Right kidney (tissue), 9 donors: ENCODE data around the gene KRTCAP3.
"Not testable (repeated sequence)": the region's sequence is repeated elsewhere in the genome, so short reads cannot be mapped to it uniquely, and the experiment has no call there.

ENCODE experiments used
- DNase-seq: peaks from one replicate; pipeline ENCODE4 v3.0.0-alpha.2; 2016
- long read RNA-seq, 8 donors: transcript quantifications; one replicate each; lab custom pipeline, GENCODE V29; 2026

KRTCAP3 gene
- long read RNA-seq, donor 1, result 0 reads
- long read RNA-seq, donor 2, result 0 reads
- long read RNA-seq, donor 3, partial matches to known transcripts, result 0 of 9 reads
- long read RNA-seq, donor 3, other reads (novel, unspliced or antisense), result 7 of 9 reads
- long read RNA-seq, donor 4, result 0 reads
- long read RNA-seq, donor 5, partial matches to known transcripts, result 0 of 2 reads
- long read RNA-seq, donor 5, other reads (novel, unspliced or antisense), result 0 of 2 reads
- long read RNA-seq, donor 6, partial matches to known transcripts, result 0 of 1 reads
- long read RNA-seq, donor 6, other reads (novel, unspliced or antisense), result 0 of 1 reads
- long read RNA-seq, donor 7, partial matches to known transcripts, result 0 of 3 reads
- long read RNA-seq, donor 7, other reads (novel, unspliced or antisense), result 0 of 3 reads
- long read RNA-seq, donor 8, partial matches to known transcripts, result 0 of 2 reads
- long read RNA-seq, donor 8, other reads (novel, unspliced or antisense), result 0 of 2 reads

- DNase-seq, result peak; percentile 47
These were observed at the start of gene KRTCAP3 for GRCh38 chr2:27441958-27442919. KRTCAP3 (plus strand) TSS chr2:27442381; CDS start chr2:27442413, 32 bp downstream.

- no peak for DNase-seq
These were observed 49.0 kb upstream of the KRTCAP3 start for GRCh38 chr2:27393225-27393624.

- no peak for DNase-seq
These were observed 43.2 kb upstream of the KRTCAP3 start for GRCh38 chr2:27398962-27399361.

GRCh38 chr2:27400348-27401135 lies 41.6 kb upstream of the KRTCAP3 start:
- no peak for DNase-seq

- peak; percentile 28 for DNase-seq
These were observed 34.2 kb upstream of the KRTCAP3 start for GRCh38 chr2:27407798-27408491.

GRCh38 chr2:27408601-27409320 lies 33.4 kb upstream of the KRTCAP3 start:
- DNase-seq, result no peak

- peak; percentile 94 for DNase-seq
These were observed 32.7 kb upstream of the KRTCAP3 start, which contains the start of gene PPM1G for GRCh38 chr2:27409321-27410073. PPM1G (minus strand) TSS chr2:27409591; CDS start chr2:27409422, 169 bp downstream.

GRCh38 chr2:27412419-27413152 lies 29.6 kb upstream of the KRTCAP3 start:
- DNase-seq, result no peak

- no peak for DNase-seq
These were observed 26.0 kb upstream of the KRTCAP3 start for GRCh38 chr2:27416151-27416550.

- no peak for DNase-seq
These were observed 21.2 kb upstream of the KRTCAP3 start for GRCh38 chr2:27420996-27421395.

GRCh38 chr2:27421660-27422250 lies 20.4 kb upstream of the KRTCAP3 start:
- DNase-seq, result no peak

- no peak for DNase-seq
These were observed 19.2 kb upstream of the KRTCAP3 start for GRCh38 chr2:27422958-27423357.

- DNase-seq, result not testable (repeated sequence)
These were observed 17.1 kb upstream of the KRTCAP3 start for GRCh38 chr2:27425039-27425438.

GRCh38 chr2:27427863-27428212 lies 14.3 kb upstream of the KRTCAP3 start:
- no peak for DNase-seq

GRCh38 chr2:27428213-27428977 lies 13.8 kb upstream of the KRTCAP3 start, which contains the start of gene NRBP1:
NRBP1 (plus strand) TSS chr2:27428631; CDS start chr2:27433274, 4,643 bp downstream.
- peak; percentile 99 for DNase-seq

GRCh38 chr2:27428978-27429541 lies 13.1 kb upstream of the KRTCAP3 start:
- DNase-seq, result peak; percentile 93

GRCh38 chr2:27431395-27431794 lies 10.8 kb upstream of the KRTCAP3 start:
- no peak for DNase-seq
